HepG2 (cell line): ENCODE measurements around the gene CHST12.

Source experiments
- EED ChIP-seq: sonication (generic); formaldehyde crosslinking; IDR thresholded peaks from 2 replicates; pipeline ENCODE4 v1.5.0; 2020; ENCODE audit warnings: mild to moderate bottlenecking, missing genetic modification reagents
- POLR2AphosphoS5 ChIP-seq: IDR thresholded peaks from 2 replicates; pipeline ENCODE4 v1.6.1; 2012; ENCODE audit warnings: low read depth, low read length
- TBP ChIP-seq: sonication (generic); formaldehyde crosslinking; IDR thresholded peaks from 2 replicates; pipeline ENCODE4 v1.5.0; 2020; ENCODE audit warnings: missing genetic modification reagents
- ZNF138 ChIP-seq: sonication (generic); formaldehyde crosslinking; IDR thresholded peaks from 2 replicates; pipeline ENCODE4 v1.5.0; 2020; ENCODE audit warnings: mild to moderate bottlenecking, low read depth, missing genetic modification reagents
- ZNF180 ChIP-seq: sonication (generic); formaldehyde crosslinking; IDR thresholded peaks from 2 replicates; pipeline ENCODE4 v1.4.0; 2020; ENCODE audit warnings: low read depth, missing genetic modification reagents, borderline replicate concordance
- TF ChIP-seq, protein P1 (sequence below), 2 experiments: sonication (generic) in 1 of 2; formaldehyde crosslinking in 1 of 2; IDR thresholded peaks; 2 replicates each; pipeline versions ENCODE4 v1.5.1 to v1.6.1; 2011 to 2020; ENCODE audit warnings: borderline replicate concordance in 1 of 2, low read depth in 1 of 2, low read length in 1 of 2, mild to moderate bottlenecking in 1 of 2, missing genetic modification reagents in 1 of 2, moderate library complexity in 1 of 2
- TF ChIP-seq, protein P2 (sequence below): sonication (generic); formaldehyde crosslinking; IDR thresholded peaks from 2 replicates; pipeline ENCODE4 v1.5.0; 2020; ENCODE audit warnings: mild to moderate bottlenecking, missing genetic modification reagents, moderate library complexity
- TF ChIP-seq, protein P3 (sequence below): sonication (generic); formaldehyde crosslinking; conservative IDR thresholded peaks from 2 replicates; pipeline ENCODE4 v1.4.0; 2020; ENCODE audit warnings: missing genetic modification reagents

DNA sequence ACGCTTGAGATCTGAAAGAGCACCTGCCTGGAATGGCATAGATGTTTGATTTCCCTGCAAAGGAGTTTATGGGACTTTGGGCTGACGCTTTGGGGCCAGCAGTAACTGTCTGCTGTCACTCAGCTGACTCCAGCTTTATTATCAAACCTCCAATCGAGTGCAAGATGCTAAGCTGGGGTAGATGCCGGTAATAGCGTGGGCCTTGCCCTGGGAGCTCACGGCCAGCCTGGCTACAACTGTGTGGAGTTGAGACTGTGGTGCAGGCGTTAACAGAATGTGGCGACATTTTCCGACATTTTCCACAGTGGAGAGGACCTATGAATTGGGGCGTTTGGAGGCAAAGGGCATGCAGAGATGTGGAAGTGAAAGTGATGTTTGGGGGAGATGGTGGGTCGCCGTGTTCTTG, 1.3 kb downstream of the CHST12 start:
- no peak for TF ChIP-seq TBP (CRISPR knock-in tag)
- TF ChIP-seq, protein P1, sequence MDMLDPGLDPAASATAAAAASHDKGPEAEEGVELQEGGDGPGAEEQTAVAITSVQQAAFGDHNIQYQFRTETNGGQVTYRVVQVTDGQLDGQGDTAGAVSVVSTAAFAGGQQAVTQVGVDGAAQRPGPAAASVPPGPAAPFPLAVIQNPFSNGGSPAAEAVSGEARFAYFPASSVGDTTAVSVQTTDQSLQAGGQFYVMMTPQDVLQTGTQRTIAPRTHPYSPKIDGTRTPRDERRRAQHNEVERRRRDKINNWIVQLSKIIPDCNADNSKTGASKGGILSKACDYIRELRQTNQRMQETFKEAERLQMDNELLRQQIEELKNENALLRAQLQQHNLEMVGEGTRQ (IDR thresholded peaks at IDR 0.05; ENCODE audit: low read depth, low read length): no peak
- TF ChIP-seq, protein P1 (CRISPR knock-in tag; IDR thresholded peaks at IDR 0.05; ENCODE audit: borderline replicate concordance): no peak
- TF ChIP-seq EED (CRISPR knock-in tag): no peak
- TF ChIP-seq, protein P2, sequence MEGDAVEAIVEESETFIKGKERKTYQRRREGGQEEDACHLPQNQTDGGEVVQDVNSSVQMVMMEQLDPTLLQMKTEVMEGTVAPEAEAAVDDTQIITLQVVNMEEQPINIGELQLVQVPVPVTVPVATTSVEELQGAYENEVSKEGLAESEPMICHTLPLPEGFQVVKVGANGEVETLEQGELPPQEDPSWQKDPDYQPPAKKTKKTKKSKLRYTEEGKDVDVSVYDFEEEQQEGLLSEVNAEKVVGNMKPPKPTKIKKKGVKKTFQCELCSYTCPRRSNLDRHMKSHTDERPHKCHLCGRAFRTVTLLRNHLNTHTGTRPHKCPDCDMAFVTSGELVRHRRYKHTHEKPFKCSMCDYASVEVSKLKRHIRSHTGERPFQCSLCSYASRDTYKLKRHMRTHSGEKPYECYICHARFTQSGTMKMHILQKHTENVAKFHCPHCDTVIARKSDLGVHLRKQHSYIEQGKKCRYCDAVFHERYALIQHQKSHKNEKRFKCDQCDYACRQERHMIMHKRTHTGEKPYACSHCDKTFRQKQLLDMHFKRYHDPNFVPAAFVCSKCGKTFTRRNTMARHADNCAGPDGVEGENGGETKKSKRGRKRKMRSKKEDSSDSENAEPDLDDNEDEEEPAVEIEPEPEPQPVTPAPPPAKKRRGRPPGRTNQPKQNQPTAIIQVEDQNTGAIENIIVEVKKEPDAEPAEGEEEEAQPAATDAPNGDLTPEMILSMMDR (CRISPR knock-in tag): no peak
- TF ChIP-seq ZNF180: no peak
- TF ChIP-seq POLR2AphosphoS5: no peak
- no peak for TF ChIP-seq ZNF138 (CRISPR knock-in tag)
- TF ChIP-seq, protein P3, sequence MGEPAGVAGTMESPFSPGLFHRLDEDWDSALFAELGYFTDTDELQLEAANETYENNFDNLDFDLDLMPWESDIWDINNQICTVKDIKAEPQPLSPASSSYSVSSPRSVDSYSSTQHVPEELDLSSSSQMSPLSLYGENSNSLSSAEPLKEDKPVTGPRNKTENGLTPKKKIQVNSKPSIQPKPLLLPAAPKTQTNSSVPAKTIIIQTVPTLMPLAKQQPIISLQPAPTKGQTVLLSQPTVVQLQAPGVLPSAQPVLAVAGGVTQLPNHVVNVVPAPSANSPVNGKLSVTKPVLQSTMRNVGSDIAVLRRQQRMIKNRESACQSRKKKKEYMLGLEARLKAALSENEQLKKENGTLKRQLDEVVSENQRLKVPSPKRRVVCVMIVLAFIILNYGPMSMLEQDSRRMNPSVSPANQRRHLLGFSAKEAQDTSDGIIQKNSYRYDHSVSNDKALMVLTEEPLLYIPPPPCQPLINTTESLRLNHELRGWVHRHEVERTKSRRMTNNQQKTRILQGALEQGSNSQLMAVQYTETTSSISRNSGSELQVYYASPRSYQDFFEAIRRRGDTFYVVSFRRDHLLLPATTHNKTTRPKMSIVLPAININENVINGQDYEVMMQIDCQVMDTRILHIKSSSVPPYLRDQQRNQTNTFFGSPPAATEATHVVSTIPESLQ (CRISPR knock-in tag): no peak
